H9 (cell line): ENCODE results near the gene GATAD2B. TPM values are rescaled to one million over a fixed set of nuclear protein-coding genes. Genes with fewer than 3 reads are reported as not detected.

Source experiments
- DNase-seq: peaks from one replicate; pipeline ENCODE4 v3.0.0-alpha.2; 2017
- H2AFZ ChIP-seq: one replicate; pipeline ENCODE4 v1.6.1; 2013; ENCODE audit warnings: mild to moderate bottlenecking, low read length, control low read depth, moderate library complexity
- H2AK5ac ChIP-seq: 2 replicates; pipeline ENCODE4 v1.6.1; 2013; ENCODE audit warnings: low read length, control low read depth, mixed read lengths; ENCODE audit not compliant: insufficient read length
- H2BK120ac ChIP-seq: one replicate; pipeline ENCODE4 v1.6.1; 2013; ENCODE audit warnings: low read depth, mild to moderate bottlenecking, low read length, control low read depth, inconsistent platforms; ENCODE audit not compliant: poor library complexity, severe bottlenecking
- H2BK12ac ChIP-seq: 2 replicates; pipeline ENCODE4 v1.6.1; 2013; ENCODE audit warnings: low read length, control low read depth, mixed read lengths, low read depth; ENCODE audit not compliant: insufficient read length
- H2BK15ac ChIP-seq: 2 replicates; pipeline ENCODE4 v1.6.1; 2013; ENCODE audit warnings: low read depth, low read length, control low read depth
- H2BK20ac ChIP-seq: one replicate; pipeline ENCODE4 v1.6.1; 2013; ENCODE audit warnings: low read depth, mild to moderate bottlenecking, low read length, control low read depth, inconsistent platforms; ENCODE audit not compliant: poor library complexity, severe bottlenecking
- H2BK5ac ChIP-seq: 2 replicates; pipeline ENCODE4 v1.6.1; 2013; ENCODE audit warnings: low read length, control low read depth, mixed read lengths; ENCODE audit not compliant: insufficient read length
- H3K14ac ChIP-seq: 2 replicates; pipeline ENCODE4 v1.6.1; 2013; ENCODE audit warnings: low read length, control low read depth; ENCODE audit not compliant: insufficient read depth
- H3K18ac ChIP-seq: 2 replicates; pipeline ENCODE4 v1.6.1; 2013; ENCODE audit warnings: low read depth, mild to moderate bottlenecking, mixed read lengths, low read length, control low read depth; ENCODE audit not compliant: insufficient read length
- H3K23ac ChIP-seq: 2 replicates; pipeline ENCODE4 v1.6.1; 2013; ENCODE audit warnings: low read length, control low read depth, mixed read lengths, low read depth; ENCODE audit not compliant: insufficient read length
- H3K23me2 ChIP-seq: 2 replicates; pipeline ENCODE4 v1.6.1; 2013; ENCODE audit warnings: low read depth, mild to moderate bottlenecking, mixed read lengths, low read length, control low read depth; ENCODE audit not compliant: insufficient read length, poor library complexity, severe bottlenecking
- H3K27ac ChIP-seq: 2 replicates; pipeline ENCODE4 v1.5.1; 2013; ENCODE audit warnings: low read length, control low read depth, mixed read lengths, low read depth; ENCODE audit not compliant: insufficient read length
- H3K27me3 ChIP-seq: 2 replicates; pipeline ENCODE4 v1.6.1; 2013; ENCODE audit warnings: low read length, control low read depth, inconsistent platforms; ENCODE audit not compliant: insufficient read depth
- H3K4ac ChIP-seq: 2 replicates; pipeline ENCODE4 v1.6.1; 2013; ENCODE audit warnings: low read depth, mild to moderate bottlenecking, control low read depth, inconsistent platforms, low read length, moderate library complexity
- H3K4me1 ChIP-seq: 2 replicates; pipeline ENCODE4 v1.6.1; 2013; ENCODE audit warnings: low read length, control low read depth, inconsistent platforms; ENCODE audit not compliant: insufficient read depth
- H3K4me2 ChIP-seq: 2 replicates; pipeline ENCODE4 v1.6.1; 2013; ENCODE audit warnings: low read length, control low read depth, mixed read lengths; ENCODE audit not compliant: insufficient read length, insufficient read depth
- H3K56ac ChIP-seq: 2 replicates; pipeline ENCODE4 v1.6.1; 2013; ENCODE audit warnings: low read depth, mild to moderate bottlenecking, mixed read lengths, low read length, control low read depth; ENCODE audit not compliant: insufficient read length
- H3K79me1 ChIP-seq: 2 replicates; pipeline ENCODE4 v1.6.1; 2013; ENCODE audit warnings: low read depth, mild to moderate bottlenecking, moderate library complexity, low read length, control low read depth, inconsistent platforms; ENCODE audit not compliant: insufficient read depth, poor library complexity, severe bottlenecking
- H3K79me2 ChIP-seq: 2 replicates; pipeline ENCODE4 v1.6.1; 2013; ENCODE audit warnings: low read length, control low read depth, inconsistent platforms; ENCODE audit not compliant: insufficient read depth
- H3K9ac ChIP-seq: 2 replicates; pipeline ENCODE4 v1.6.1; 2013; ENCODE audit warnings: low read length, control low read depth, mixed read lengths; ENCODE audit not compliant: insufficient read length; ENCODE audit errors: extremely low read depth
- H3K9me3 ChIP-seq: one replicate; pipeline ENCODE4 v1.6.1; 2013; ENCODE audit warnings: low read depth, low read length, inconsistent platforms; ENCODE audit not compliant: control insufficient read depth
- H3T11ph ChIP-seq: one replicate; pipeline ENCODE4 v1.6.1; 2013; ENCODE audit warnings: mild to moderate bottlenecking, low read length, control low read depth, inconsistent platforms
- H4K20me1 ChIP-seq: one replicate; pipeline ENCODE4 v1.6.1; 2013; ENCODE audit not compliant: control insufficient read depth, insufficient read length, insufficient read depth
- H4K5ac ChIP-seq: 2 replicates; pipeline ENCODE4 v1.6.1; 2013; ENCODE audit warnings: low read depth, mild to moderate bottlenecking, mixed read lengths, low read length, control low read depth; ENCODE audit not compliant: insufficient read length
- H4K8ac ChIP-seq: replicated peaks from 2 replicates; pipeline ENCODE4 v1.6.1; 2013; ENCODE audit warnings: low read length, control low read depth, mixed read lengths, low read depth; ENCODE audit not compliant: insufficient read length
- H4K91ac ChIP-seq: 2 replicates; pipeline ENCODE4 v1.6.1; 2013; ENCODE audit warnings: low read depth, mild to moderate bottlenecking, moderate library complexity, mixed read lengths, low read length, control low read depth; ENCODE audit not compliant: insufficient read length
- H3K27ac Mint-ChIP-seq, 3 experiments: 2 replicates in 2 of 3; 3 replicates in 1 of 3; pipeline ENCODE4 v1.8.0; 2020 to 2021; ENCODE audit warnings: mixed read lengths in 3 of 3, mild to moderate bottlenecking in 1 of 3, moderate library complexity in 1 of 3
- H3K27me3 Mint-ChIP-seq: 2 replicates; pipeline ENCODE4 v1.8.0; 2021; ENCODE audit warnings: low read depth, mild to moderate bottlenecking, moderate library complexity, mixed read lengths
- H3K36me3 Mint-ChIP-seq, 3 experiments: 2 replicates in 2 of 3; 3 replicates in 1 of 3; pipeline ENCODE4 v1.8.0; 2020 to 2021; ENCODE audit warnings: low read depth in 3 of 3, mixed read lengths in 3 of 3; ENCODE audit not compliant: insufficient read depth in 1 of 3
- H3K4me1 Mint-ChIP-seq, 2 experiments: 2 replicates each; pipeline ENCODE4 v1.8.0; 2020; ENCODE audit warnings: mixed read lengths in 2 of 2
- H3K4me3 Mint-ChIP-seq, 2 experiments: 2 replicates in 1 of 2; 3 replicates in 1 of 2; pipeline ENCODE4 v1.8.0; 2020 to 2021; ENCODE audit warnings: mild to moderate bottlenecking in 2 of 2, mixed read lengths in 2 of 2, moderate library complexity in 1 of 2
- H3K9me3 Mint-ChIP-seq, 2 experiments: 2 replicates in 1 of 2; 3 replicates in 1 of 2; pipeline ENCODE4 v1.8.0; 2020; ENCODE audit warnings: mild to moderate bottlenecking in 2 of 2, mixed read lengths in 2 of 2, moderate library complexity in 1 of 2
- WGBS: extraction: QIAGEN DNeasy Blood & Tissue Kit; methylation state at CpG from one replicate; pipeline ENCODE4 v1.1.7; 2013; ENCODE audit warnings: missing lambda C conversion rate, low lambda C conversion rate, mixed read lengths; ENCODE audit not compliant: insufficient read length; ENCODE audit errors: extremely low coverage; 5-methylcytosine and 5-hydroxymethylcytosine counted together
- total RNA-seq: library from RNA; stranded (reverse); gene quantifications from 2 replicates; pipeline ENCODE4 v1.2.1, GENCODE V29; 2021
- TF ChIP-seq, protein P1 (sequence below): fragments of 200-600 bp; sonication (generic); conservative IDR thresholded peaks from 3 replicates; pipeline ENCODE4 v1.8.0; 2021; ENCODE audit warnings: antibody characterized with exemption, mild to moderate bottlenecking

The GATAD2B gene
- total RNA-seq, 1 experiment from 2014 or later: 44.1 TPM

GRCh38 chr1:153842006-153842471 lies 80.7 kb downstream of the GATAD2B start:
- whole genome bisulfite sequencing: no CpG with 5 or more reads among the region's 3 CpGs
- H2BK12ac ChIP-seq: no peak overlapping the region
- H3K9me3 ChIP-seq: no peaks in the 10 kb centered on the region
- H3K4ac ChIP-seq: no peak overlapping the region
- peaks cover 3% of the 10 kb centered on the region for H3K79me1 ChIP-seq
- H3K27ac ChIP-seq: no peak overlapping the region
- no peaks in the 10 kb centered on the region for H3K27me3 Mint-ChIP-seq
- peaks cover 0 to 2% of the 10 kb centered on the region in 2 experiments; a peak in 1 of 4 replicates for H3K4me1 Mint-ChIP-seq
- H4K20me1 ChIP-seq: no peaks in the 10 kb centered on the region
- H3K9me3 Mint-ChIP-seq: no peaks in the 10 kb centered on the region
- DNase-seq: no peak
- H3K4me2 ChIP-seq: no peak overlapping the region
- H2BK20ac ChIP-seq: no peak overlapping the region
- no peak overlapping the region for H4K91ac ChIP-seq
- no peak overlapping the region for H2BK5ac ChIP-seq
- H3K36me3 Mint-ChIP-seq: no peaks in the 10 kb centered on the region
- peak overlapping the region in 1 of 3 experiments; percentile 6; a peak in 1 of 7 replicates for H3K27ac Mint-ChIP-seq
- no peak overlapping the region for H2BK120ac ChIP-seq
- no peaks in the 10 kb centered on the region for H3K23me2 ChIP-seq
- H3K4me3 Mint-ChIP-seq: no peak overlapping the region
- no peak overlapping the region for H3K14ac ChIP-seq
- H3K79me2 ChIP-seq: no peaks in the 10 kb centered on the region
- H2AK5ac ChIP-seq: no peak overlapping the region
- no peaks in the 10 kb centered on the region for H3K27me3 ChIP-seq
- H4K5ac ChIP-seq: no peak overlapping the region
- H4K8ac ChIP-seq: no peak overlapping the region
- no peak overlapping the region for H3K18ac ChIP-seq
- H2BK15ac ChIP-seq: no peak overlapping the region
- H3K23ac ChIP-seq: no peak overlapping the region
- H3K56ac ChIP-seq: no peak overlapping the region
- no peak overlapping the region for H2AFZ ChIP-seq
- TF ChIP-seq, protein P1, sequence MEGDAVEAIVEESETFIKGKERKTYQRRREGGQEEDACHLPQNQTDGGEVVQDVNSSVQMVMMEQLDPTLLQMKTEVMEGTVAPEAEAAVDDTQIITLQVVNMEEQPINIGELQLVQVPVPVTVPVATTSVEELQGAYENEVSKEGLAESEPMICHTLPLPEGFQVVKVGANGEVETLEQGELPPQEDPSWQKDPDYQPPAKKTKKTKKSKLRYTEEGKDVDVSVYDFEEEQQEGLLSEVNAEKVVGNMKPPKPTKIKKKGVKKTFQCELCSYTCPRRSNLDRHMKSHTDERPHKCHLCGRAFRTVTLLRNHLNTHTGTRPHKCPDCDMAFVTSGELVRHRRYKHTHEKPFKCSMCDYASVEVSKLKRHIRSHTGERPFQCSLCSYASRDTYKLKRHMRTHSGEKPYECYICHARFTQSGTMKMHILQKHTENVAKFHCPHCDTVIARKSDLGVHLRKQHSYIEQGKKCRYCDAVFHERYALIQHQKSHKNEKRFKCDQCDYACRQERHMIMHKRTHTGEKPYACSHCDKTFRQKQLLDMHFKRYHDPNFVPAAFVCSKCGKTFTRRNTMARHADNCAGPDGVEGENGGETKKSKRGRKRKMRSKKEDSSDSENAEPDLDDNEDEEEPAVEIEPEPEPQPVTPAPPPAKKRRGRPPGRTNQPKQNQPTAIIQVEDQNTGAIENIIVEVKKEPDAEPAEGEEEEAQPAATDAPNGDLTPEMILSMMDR: no peak
- no peaks in the 10 kb centered on the region for H3K4me1 ChIP-seq
- no peak overlapping the region for H3T11ph ChIP-seq
- H3K9ac ChIP-seq: no peak overlapping the region
